Mucosa of rectum (tissue), 2 donors: ENCODE results near the gene PGP.

Experiments used
- H3K27ac ChIP-seq, 2 donors: one replicate each; pipeline ENCODE4 v1.7.0; 2013; ENCODE audit warnings: inconsistent platforms in 2 of 2, low read depth in 2 of 2, low read length in 2 of 2
- H3K27me3 ChIP-seq, 2 donors: one replicate each; pipeline ENCODE4 v1.7.0; 2013; ENCODE audit warnings: low read length in 2 of 2; ENCODE audit not compliant: control insufficient read depth in 2 of 2, insufficient read depth in 2 of 2
- H3K36me3 ChIP-seq, 2 donors: one replicate each; pipeline ENCODE4 v1.7.0; 2013; ENCODE audit warnings: low read length in 2 of 2; ENCODE audit not compliant: control insufficient read depth in 2 of 2, insufficient read depth in 2 of 2
- H3K4me1 ChIP-seq, 2 donors: one replicate each; pipeline ENCODE4 v1.7.0; 2013; ENCODE audit warnings: low read length in 2 of 2, mild to moderate bottlenecking in 1 of 2; ENCODE audit not compliant: control insufficient read depth in 2 of 2, insufficient read depth in 2 of 2
- H3K4me3 ChIP-seq, 2 donors: one replicate each; pipeline ENCODE4 v1.7.0; 2013; ENCODE audit warnings: low read length in 2 of 2
- H3K9ac ChIP-seq, 2 donors: one replicate each; pipeline ENCODE4 v1.7.0; 2013; ENCODE audit warnings: low read length in 2 of 2, low read depth in 1 of 2, mild to moderate bottlenecking in 1 of 2
- H3K9me3 ChIP-seq, 2 donors: one replicate each; pipeline ENCODE4 v1.7.0; 2013; ENCODE audit warnings: low read length in 2 of 2; ENCODE audit not compliant: control insufficient read depth in 2 of 2
- donor health status: healthy.
- donor health status: Normal muscosa, but diverticular disease.

Gene PGP

DNA sequence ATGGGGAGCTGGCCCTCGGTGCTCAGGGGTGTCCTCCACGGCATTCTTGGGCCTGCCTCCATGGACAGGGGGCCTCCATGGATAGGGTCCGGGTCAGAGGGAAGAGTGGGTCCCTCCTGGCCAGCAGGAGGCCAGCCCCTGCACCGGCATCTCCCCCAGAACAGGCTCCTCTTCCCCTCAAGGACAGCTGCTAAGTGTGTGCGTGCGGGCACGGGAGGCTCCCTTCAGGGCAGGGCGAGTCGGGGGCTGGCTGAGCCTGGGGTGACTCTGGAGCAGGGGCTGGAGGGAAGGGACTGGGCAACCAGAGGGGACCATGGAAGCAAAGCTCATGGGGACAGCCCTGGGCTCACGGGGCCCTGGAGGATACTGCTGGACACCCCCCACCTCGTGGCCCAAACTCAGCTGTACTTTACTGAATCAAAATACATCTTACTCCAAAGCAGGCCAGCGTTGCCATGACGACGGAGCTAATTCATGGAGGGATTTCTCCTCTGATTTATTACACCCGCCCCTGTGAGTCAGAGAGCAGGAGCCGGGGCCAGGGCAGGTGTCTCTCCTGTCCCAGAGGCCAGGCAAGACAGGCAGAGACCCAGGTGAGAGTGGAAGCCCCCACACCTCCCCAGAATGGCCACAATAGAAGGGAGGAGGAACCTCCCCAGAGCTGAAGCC lies 20.3 kb downstream of the PGP start:
- Histone ChIP-seq H3K27me3 (peaks cover 30 to 37% of the 10 kb centered on the region in 2 donors), H3K4me1 (peaks cover 0 to 4% of the 10 kb centered on the region in 2 donors), H3K36me3 (no peaks in the 10 kb centered on the region), H3K4me3 (no peak overlapping the region), H3K27ac (no peak overlapping the region), H3K9ac (no peak overlapping the region), H3K9me3 (no peaks in the 10 kb centered on the region)

DNA sequence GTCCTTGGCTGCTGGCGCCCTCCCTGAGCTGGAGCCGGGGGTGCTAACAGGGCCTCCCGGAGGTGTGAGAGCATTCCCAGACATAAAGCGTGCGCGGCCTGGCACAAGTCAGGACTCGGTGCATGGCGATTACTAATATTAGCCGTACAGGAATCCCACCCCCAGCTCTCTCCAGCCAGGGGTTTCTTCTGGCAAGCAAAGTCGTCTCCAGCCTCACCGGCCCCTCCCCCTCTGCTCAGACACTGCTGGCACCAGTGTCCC lies 23.3 kb downstream of the PGP start:
- peaks cover 0 to 4% of the 10 kb centered on the region in 2 donors for H3K4me1 ChIP-seq
- H3K27ac ChIP-seq: no peak overlapping the region
- H3K9ac ChIP-seq: no peak overlapping the region
- H3K36me3 ChIP-seq: no peaks in the 10 kb centered on the region
- no peaks in the 10 kb centered on the region for H3K9me3 ChIP-seq
- H3K4me3 ChIP-seq: no peak overlapping the region
- H3K27me3 ChIP-seq: peaks cover 17 to 20% of the 10 kb centered on the region in 2 donors

DNA sequence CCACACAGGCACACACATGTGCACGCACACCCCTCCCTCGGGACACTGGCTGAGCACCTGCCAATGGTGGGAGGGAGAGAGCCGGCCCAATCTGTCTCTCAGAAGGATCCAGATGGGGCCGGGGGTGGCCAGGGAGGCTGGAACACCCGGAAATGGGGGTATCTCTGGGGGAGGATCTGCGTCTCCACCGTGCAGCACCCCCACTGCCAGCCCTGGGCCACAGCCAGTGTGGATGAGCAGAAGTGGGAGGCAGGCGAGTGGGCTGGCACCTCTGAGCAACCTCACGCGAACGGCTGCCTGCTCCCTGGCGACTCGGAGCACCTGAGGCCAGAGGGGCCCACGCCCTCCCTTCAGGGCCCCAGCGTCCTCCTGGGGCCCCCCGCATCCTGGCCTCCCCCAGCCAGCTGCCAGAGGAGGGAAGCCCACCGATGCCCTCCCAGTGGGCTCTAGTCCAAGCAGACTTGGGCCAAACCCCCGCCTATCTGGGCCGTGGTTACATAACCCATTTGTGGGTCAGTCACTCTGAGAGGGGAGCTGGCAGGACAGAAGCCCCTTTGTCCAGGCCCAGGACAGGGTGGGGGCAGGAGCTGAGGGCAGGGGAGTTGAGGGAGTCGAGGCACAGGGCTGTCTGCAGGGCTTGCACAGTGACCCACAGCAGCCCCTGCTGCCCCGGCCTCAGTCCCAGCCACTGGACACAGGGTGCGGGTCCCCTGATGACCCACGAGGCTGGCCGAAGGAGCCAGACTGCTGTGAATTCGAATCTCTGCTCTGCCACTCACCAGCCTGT lies 23.8 kb downstream of the PGP start:
- H3K9me3 ChIP-seq: no peaks in the 10 kb centered on the region
- no peak overlapping the region for H3K27ac ChIP-seq
- no peaks in the 10 kb centered on the region for H3K36me3 ChIP-seq
- H3K9ac ChIP-seq: no peak overlapping the region
- no peak overlapping the region for H3K4me3 ChIP-seq
- peaks cover 0 to 3% of the 10 kb centered on the region in 2 donors for H3K4me1 ChIP-seq
- H3K27me3 ChIP-seq: peaks cover 17 to 20% of the 10 kb centered on the region in 2 donors

DNA sequence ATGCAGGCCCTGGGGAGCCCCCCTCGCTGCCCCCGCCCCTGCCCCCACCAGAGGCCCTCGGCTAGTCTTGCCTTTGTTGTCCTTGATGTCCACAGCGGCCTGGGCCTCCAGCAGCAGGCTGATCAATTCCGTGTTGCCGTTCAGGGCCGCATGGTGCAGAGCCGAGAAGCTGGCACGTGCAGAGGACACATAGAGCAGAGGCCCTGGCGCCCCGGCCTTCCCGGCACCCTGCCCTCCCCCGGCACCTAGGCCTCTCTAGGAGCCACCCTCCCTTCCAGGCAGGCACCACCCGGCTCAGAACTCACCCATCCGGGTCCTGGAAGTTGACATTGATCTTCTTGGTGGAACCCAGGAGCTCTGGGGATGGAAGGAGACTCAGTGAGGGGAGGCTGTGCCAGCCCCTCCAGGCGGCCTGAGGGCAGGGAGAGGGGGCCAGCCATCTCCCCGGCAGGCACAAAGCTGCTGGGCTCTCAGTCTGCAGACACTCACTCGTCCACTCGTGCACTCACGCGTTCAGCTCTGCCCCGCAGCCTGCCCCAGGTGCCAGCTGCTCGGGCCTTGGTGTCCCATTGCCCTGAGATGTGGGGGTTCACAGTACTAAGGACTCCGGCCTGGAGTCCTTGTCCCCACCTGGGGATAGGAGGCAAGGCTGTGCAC lies 24.5 kb downstream of the PGP start:
- Histone ChIP-seq H3K36me3 (no peaks in the 10 kb centered on the region), H3K27me3 (peaks cover 13 to 15% of the 10 kb centered on the region in 2 donors), H3K9me3 (no peaks in the 10 kb centered on the region), H3K4me3 (no peak overlapping the region), H3K9ac (no peak overlapping the region), H3K27ac (no peak overlapping the region), H3K4me1 (no peaks in the 10 kb centered on the region)

DNA sequence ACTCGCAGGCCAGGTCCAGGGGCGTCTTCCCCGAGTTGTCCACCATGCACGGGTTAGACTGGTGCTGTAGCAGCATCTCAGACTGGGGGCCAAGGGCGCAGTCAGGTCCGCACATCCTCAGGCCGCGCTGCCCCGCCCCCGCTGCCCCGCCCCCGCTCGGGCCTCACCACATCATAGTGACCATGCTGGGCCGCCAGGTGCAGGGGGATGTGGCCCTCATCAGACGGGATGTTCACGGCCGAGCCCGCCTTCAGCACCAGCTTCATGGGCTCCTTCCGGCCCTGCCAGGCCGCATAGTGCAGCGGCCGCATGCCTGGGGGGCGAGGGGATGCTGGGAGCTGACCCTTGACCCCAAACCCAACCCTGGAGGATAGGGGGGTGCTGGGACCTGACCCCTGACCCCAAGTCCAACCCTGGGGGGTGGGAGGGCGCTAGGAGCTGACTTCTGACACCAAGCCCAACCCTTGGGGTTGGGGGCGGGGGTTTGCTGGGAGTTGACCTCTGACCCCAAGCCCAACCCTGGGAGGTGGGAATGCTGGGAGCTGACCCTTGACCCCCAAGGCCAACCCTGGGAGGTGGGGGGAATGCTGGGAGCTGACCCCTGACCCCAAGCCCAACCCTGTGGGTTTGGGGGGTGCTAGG lies 25.3 kb downstream of the PGP start:
- no peaks in the 10 kb centered on the region for H3K9me3 ChIP-seq
- no peaks in the 10 kb centered on the region for H3K4me1 ChIP-seq
- no peak overlapping the region for H3K27ac ChIP-seq
- no peaks in the 10 kb centered on the region for H3K36me3 ChIP-seq
- no peak overlapping the region for H3K9ac ChIP-seq
- H3K27me3 ChIP-seq: peaks cover 6 to 10% of the 10 kb centered on the region in 2 donors
- H3K4me3 ChIP-seq: no peak overlapping the region

DNA sequence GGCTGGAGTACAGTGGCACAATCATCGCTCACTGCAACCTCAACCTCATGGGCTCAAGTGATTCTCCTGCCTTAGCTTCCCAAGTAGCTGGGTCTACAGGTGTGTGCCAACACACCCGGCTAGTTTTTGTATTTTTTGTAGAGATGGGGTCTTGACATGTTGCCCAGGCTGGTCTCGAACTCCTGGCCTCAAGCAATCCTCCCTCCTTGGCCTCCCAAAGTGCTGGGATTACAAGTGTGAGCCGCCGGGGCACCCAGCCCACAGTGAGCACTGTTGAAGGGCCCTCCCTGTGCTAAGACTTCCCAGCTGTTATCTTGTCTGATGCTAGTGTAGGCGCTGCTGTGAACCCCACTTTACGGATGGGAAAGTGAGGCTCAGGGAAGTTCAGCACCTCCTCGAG lies 26.2 kb downstream of the PGP start:
- Histone ChIP-seq H3K27me3 (peaks cover 2 to 8% of the 10 kb centered on the region in 2 donors), H3K4me3 (no peak overlapping the region), H3K27ac (no peak overlapping the region), H3K36me3 (no peaks in the 10 kb centered on the region), H3K4me1 (no peaks in the 10 kb centered on the region), H3K9me3 (no peaks in the 10 kb centered on the region), H3K9ac (no peak overlapping the region)

DNA sequence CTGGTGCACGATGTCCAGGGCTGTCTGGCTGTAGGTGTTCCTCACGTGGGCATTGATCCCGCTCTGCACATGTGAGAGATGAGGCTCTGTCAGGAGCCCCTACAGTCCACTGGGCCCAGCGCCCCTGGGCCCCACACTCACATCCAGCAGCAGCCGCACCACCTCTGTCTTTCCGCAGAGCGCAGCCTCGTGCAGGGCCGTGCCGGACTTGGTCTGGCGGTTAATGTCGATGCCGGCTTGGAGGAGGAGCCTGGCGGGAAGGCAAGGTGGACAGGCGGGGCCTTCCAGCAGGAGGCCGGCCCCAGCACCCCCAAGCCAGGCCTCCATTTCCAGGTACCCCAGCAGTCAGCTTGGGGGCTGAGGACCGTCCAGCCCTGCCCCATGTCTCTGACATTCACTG lies 27.4 kb downstream of the PGP start:
- Histone ChIP-seq H3K27me3 (peaks cover 2 to 8% of the 10 kb centered on the region in 2 donors), H3K27ac (no peak overlapping the region), H3K9ac (no peak overlapping the region), H3K9me3 (no peaks in the 10 kb centered on the region), H3K4me1 (no peaks in the 10 kb centered on the region), H3K4me3 (no peak overlapping the region), H3K36me3 (no peaks in the 10 kb centered on the region)

DNA sequence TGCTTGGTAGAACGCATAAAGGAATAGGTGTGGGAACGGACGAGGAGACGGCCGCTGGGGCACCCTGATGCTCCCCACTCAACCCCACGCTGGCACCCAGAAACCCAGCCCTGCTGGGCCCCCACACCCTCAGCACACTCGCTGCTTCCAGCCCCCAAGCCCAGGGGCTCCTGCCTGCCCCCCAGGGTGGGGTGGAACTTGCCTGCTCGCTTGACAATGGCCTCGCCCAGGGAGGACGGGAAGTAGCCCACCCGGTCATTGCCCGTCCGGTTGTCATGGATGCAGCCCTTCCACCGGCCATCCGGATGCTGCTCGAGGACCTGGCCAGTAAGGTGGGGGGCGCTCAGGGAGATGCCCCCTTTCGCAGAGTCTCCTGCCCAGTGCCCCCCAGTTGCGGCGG lies 28.1 kb downstream of the PGP start:
- H3K9ac ChIP-seq: no peak overlapping the region
- no peak overlapping the region for H3K27ac ChIP-seq

DNA sequence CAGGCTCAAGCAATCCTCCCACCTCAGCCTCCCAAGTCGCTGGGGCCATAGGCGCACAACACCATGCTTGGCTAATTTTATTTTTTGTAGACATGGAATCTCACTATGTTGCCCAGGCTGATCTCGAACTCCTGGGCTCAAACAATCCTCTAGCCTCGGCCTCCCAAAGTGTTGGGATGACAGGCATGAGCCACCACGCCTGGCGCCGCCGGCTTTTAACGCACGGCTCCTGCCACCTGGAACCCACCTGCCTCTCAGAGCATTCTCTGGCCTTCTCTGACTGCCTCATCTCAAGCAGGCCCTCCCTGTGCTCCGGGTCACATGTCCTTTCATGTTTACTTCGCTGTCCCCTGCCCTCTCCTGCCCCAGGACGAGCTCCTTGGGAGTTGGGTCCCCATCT lies 28.6 kb downstream of the PGP start:
- H3K36me3 ChIP-seq: no peaks in the 10 kb centered on the region
- no peaks in the 10 kb centered on the region for H3K9me3 ChIP-seq
- H3K9ac ChIP-seq: no peak overlapping the region
- no peak overlapping the region for H3K4me3 ChIP-seq
- H3K4me1 ChIP-seq: no peaks in the 10 kb centered on the region
- H3K27ac ChIP-seq: no peak overlapping the region
- peaks cover 2 to 8% of the 10 kb centered on the region in 2 donors for H3K27me3 ChIP-seq

More for the DNA sequence above, 28.1 kb downstream of the PGP start:
- Histone ChIP-seq H3K4me3 (no peak overlapping the region), H3K9me3 (no peaks in the 10 kb centered on the region), H3K27me3 (peaks cover 2 to 8% of the 10 kb centered on the region in 2 donors), H3K36me3 (no peaks in the 10 kb centered on the region), H3K4me1 (no peaks in the 10 kb centered on the region)

DNA sequence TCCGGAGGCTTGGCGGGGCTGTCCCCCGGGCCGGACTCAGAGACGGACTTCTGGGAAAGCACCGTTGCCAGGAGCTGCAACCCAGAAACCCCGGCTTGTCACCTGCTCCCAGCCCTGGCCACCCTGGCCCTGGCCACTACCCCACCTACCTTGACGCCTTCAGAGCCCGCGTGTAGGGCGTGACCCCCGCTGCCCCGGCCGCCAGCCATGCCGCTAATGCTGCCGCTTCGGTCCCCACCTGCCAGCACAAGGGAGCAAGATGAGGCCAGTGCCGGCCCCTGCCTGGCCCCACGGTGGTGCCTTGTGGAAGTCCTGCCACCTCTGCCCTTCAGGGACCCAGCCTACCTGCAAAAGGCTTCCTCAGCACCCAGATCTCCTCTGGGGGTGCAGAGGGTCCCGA lies 29.7 kb downstream of the PGP start:
- no peaks in the 10 kb centered on the region for H3K4me1 ChIP-seq
- no peak overlapping the region for H3K9ac ChIP-seq
- no peaks in the 10 kb centered on the region for H3K9me3 ChIP-seq
- H3K4me3 ChIP-seq: no peak overlapping the region
- no peaks in the 10 kb centered on the region for H3K36me3 ChIP-seq
- H3K27me3 ChIP-seq: peaks cover 2 to 8% of the 10 kb centered on the region in 2 donors
- H3K27ac ChIP-seq: no peak overlapping the region
